A549 (cell line): Measurements from ENCODE around the gene CDH22.

Experiments used
- CTCF ChIP-seq: fragments of >200 bp; sonication (Bioruptor Twin); formaldehyde crosslinking; IDR thresholded peaks from 3 replicates; pipeline ENCODE4 v1.5.1; 2016
- EP300 ChIP-seq, 2 experiments: fragments of >200 bp; sonication (Bioruptor Twin); formaldehyde crosslinking; IDR thresholded peaks; 2 replicates in 1 of 2; 3 replicates in 1 of 2; pipeline ENCODE4 v1.6.1; 2016 to 2017
- MAX ChIP-seq: IDR thresholded peaks from 2 replicates; pipeline ENCODE4 v1.6.1; 2012
- PBX3 ChIP-seq: IDR thresholded peaks from 2 replicates; pipeline ENCODE4 v1.6.1; 2012
- POLR2A ChIP-seq: IDR thresholded peaks from 2 replicates; pipeline ENCODE4 v1.6.1; 2012; ENCODE audit warnings: mild to moderate bottlenecking, low read length
- RFX5 ChIP-seq: fragments of 450-650 bp; IDR thresholded peaks from 2 replicates; pipeline ENCODE4 v1.7.1; 2014; ENCODE audit warnings: antibody characterized with exemption, mild to moderate bottlenecking, moderate library complexity

- no peak for TF ChIP-seq PBX3
- TF ChIP-seq CTCF = no peak
- TF ChIP-seq RFX5 = no peak
- TF ChIP-seq MAX = no peak
- no peak for TF ChIP-seq POLR2A
- no peak for TF ChIP-seq EP300 (IDR thresholded peaks at IDR 0.05)
Measured at GRCh38 chr20:46354207-46354555, 45.9 kb upstream of the CDH22 start.
